Smooth muscle cell (in vitro differentiated cells): ENCODE data around the gene MAK. TPM values are rescaled to one million over a fixed set of nuclear protein-coding genes. Genes with fewer than 3 reads are reported as not detected.

ENCODE experiments used
- DNase-seq: peaks from one replicate; lab custom pipeline; 2025; ENCODE audit not compliant: unreplicated experiment; lab: John Stamatoyannopoulos, UW
- H2AFZ ChIP-seq: fragments of 200-600 bp; sonication (generic); 2 replicates; pipeline ENCODE4 v1.6.0; 2016; ENCODE audit warnings: antibody characterized with exemption, low read depth, mild to moderate bottlenecking
- H3F3A ChIP-seq: fragments of 200-600 bp; sonication (generic); 2 replicates; pipeline ENCODE4 v1.6.0; 2017; ENCODE audit warnings: antibody characterized with exemption, low read depth
- H3K27ac ChIP-seq: fragments of 200-600 bp; sonication (generic); 2 replicates; pipeline ENCODE4 v1.5.1; 2016; ENCODE audit warnings: low read depth, mild to moderate bottlenecking
- H3K27me3 ChIP-seq: fragments of 200-600 bp; sonication (generic); 2 replicates; pipeline ENCODE4 v1.6.1; 2016; ENCODE audit warnings: low read depth, mild to moderate bottlenecking
- H3K36me3 ChIP-seq: fragments of 200-600 bp; sonication (generic); 2 replicates; pipeline ENCODE4 v1.5.1; 2016; ENCODE audit warnings: low read depth
- H3K4me1 ChIP-seq: fragments of 200-600 bp; sonication (generic); 2 replicates; pipeline ENCODE4 v1.5.1; 2016; ENCODE audit warnings: low read depth
- H3K4me2 ChIP-seq: fragments of 200-600 bp; sonication (generic); 2 replicates; pipeline ENCODE4 v1.6.0; 2016; ENCODE audit warnings: mild to moderate bottlenecking
- H3K4me3 ChIP-seq: fragments of 200-600 bp; sonication (generic); 2 replicates; pipeline ENCODE4 v1.5.1; 2016; ENCODE audit warnings: mild to moderate bottlenecking
- H3K79me2 ChIP-seq: fragments of 200-600 bp; sonication (generic); 2 replicates; pipeline ENCODE4 v1.6.0; 2016; ENCODE audit warnings: low read depth, mild to moderate bottlenecking
- H3K9ac ChIP-seq: fragments of 200-600 bp; sonication (generic); 2 replicates; pipeline ENCODE4 v1.6.0; 2016; ENCODE audit warnings: low read depth
- H3K9me3 ChIP-seq: fragments of 200-600 bp; sonication (generic); replicated peaks from 2 replicates; pipeline ENCODE4 v1.5.1; 2016; ENCODE audit warnings: low read depth
- H4K20me1 ChIP-seq: fragments of 200-600 bp; sonication (generic); 2 replicates; pipeline ENCODE4 v1.6.0; 2016; ENCODE audit warnings: low read depth
- CTCF ChIP-seq: fragments of 200-600 bp; sonication (generic); IDR thresholded peaks from 2 replicates; pipeline ENCODE4 v1.5.1; 2017; ENCODE audit warnings: borderline replicate concordance, mild to moderate bottlenecking, antibody characterized with exemption; ENCODE audit not compliant: insufficient read depth, poor library complexity, severe bottlenecking
- WGBS: methylation state at CpG from one replicate; pipeline ENCODE4 v1.1.7; 2016; ENCODE audit warnings: low lambda C conversion rate; 5-methylcytosine and 5-hydroxymethylcytosine counted together
- polyA plus RNA-seq: library from polyadenylated mRNA; unstranded; fragments of >200 nt; fragmentation: Nextera tagmentation; extraction: Ambion mirVana; gene quantifications from 2 replicates; pipeline ENCODE4 v1.2.1, GENCODE V29; 2016
- total RNA-seq: library from RNA; depleted of rRNA; stranded (reverse); fragments of >200 nt; gene quantifications from 2 replicates; pipeline ENCODE4 v1.2.3, GENCODE V29; 2014

MAK gene
- total and polyA plus RNA-seq, 2 experiments from 2014 or later, result 0.07 TPM; not detected in 1

- Histone ChIP-seq H3K36me3 (no peaks in the 10 kb centered on the region), H3K4me2 (no peak overlapping the region), H3K27me3 (peaks cover 29% of the 10 kb centered on the region), H3K79me2 (no peaks in the 10 kb centered on the region), H2AFZ (no peak overlapping the region), H3F3A (no peaks in the 10 kb centered on the region), H3K9me3 (no peaks in the 10 kb centered on the region), H3K27ac (no peak overlapping the region), H3K4me1 (no peaks in the 10 kb centered on the region), H3K9ac (no peak overlapping the region), H3K4me3 (no peak overlapping the region), H4K20me1 (no peaks in the 10 kb centered on the region)
- DNase-seq, result no peak
- no peak for TF ChIP-seq CTCF
These were observed 5.2 kb upstream of the MAK start for GRCh38 chr6:10843554-10843953.

- Histone ChIP-seq H3K27me3 (peaks cover 42% of the 10 kb centered on the region), H4K20me1 (no peaks in the 10 kb centered on the region), H3K4me1 (peaks cover 14% of the 10 kb centered on the region), H3K9ac (no peak overlapping the region), H3K4me3 (peak overlapping the region; percentile 74), H2AFZ (peak overlapping the region; percentile 77), H3K9me3 (no peaks in the 10 kb centered on the region), H3K36me3 (no peaks in the 10 kb centered on the region), H3K27ac (no peak overlapping the region), H3K4me2 (peak overlapping the region; percentile 99), H3F3A (no peaks in the 10 kb centered on the region), H3K79me2 (no peaks in the 10 kb centered on the region)
- no peak for DNase-seq
- WGBS, result 70% methylated on average over 8 of the region's 8 CpGs
- no peak for TF ChIP-seq CTCF
These were observed 525 bp upstream of the MAK start for GRCh38 chr6:10838794-10839333.

- peaks cover 40% of the 10 kb centered on the region for H3K27me3 ChIP-seq
- no peak for DNase-seq
- H3K36me3 ChIP-seq, result no peaks in the 10 kb centered on the region
- TF ChIP-seq CTCF, result no peak
- peaks cover 14% of the 10 kb centered on the region for H3K4me1 ChIP-seq
- peak overlapping the region; percentile 77 for H2AFZ ChIP-seq
- H3K27ac ChIP-seq, result peak overlapping the region; percentile 57
- peak overlapping the region; percentile 94 for H3K9ac ChIP-seq
- no peaks in the 10 kb centered on the region for H4K20me1 ChIP-seq
- H3F3A ChIP-seq, result no peaks in the 10 kb centered on the region
- H3K79me2 ChIP-seq, result no peaks in the 10 kb centered on the region
- under 1% methylated on average over 22 of the region's 22 CpGs for WGBS
- no peaks in the 10 kb centered on the region for H3K9me3 ChIP-seq
- peak overlapping the region; percentile 99 for H3K4me2 ChIP-seq
- peak overlapping the region; percentile 74 for H3K4me3 ChIP-seq
These were observed 731 bp downstream of the MAK start for GRCh38 chr6:10837622-10837994.

- Histone ChIP-seq H3K9ac (peak overlapping the region; percentile 94), H3K36me3 (no peaks in the 10 kb centered on the region), H3K4me1 (peaks cover 14% of the 10 kb centered on the region), H3K27ac (peak overlapping the region; percentile 57), H2AFZ (peak overlapping the region; percentile 77), H3F3A (no peaks in the 10 kb centered on the region), H3K4me3 (peak overlapping the region; percentile 74), H3K9me3 (no peaks in the 10 kb centered on the region), H4K20me1 (no peaks in the 10 kb centered on the region), H3K27me3 (peaks cover 35% of the 10 kb centered on the region), H3K4me2 (peak overlapping the region; percentile 99), H3K79me2 (no peaks in the 10 kb centered on the region)
- DNase-seq, result no peak
- no peak for TF ChIP-seq CTCF
- WGBS, result 2% methylated on average over 20 of the region's 20 CpGs
These were observed 1.2 kb downstream of the MAK start for GRCh38 chr6:10837009-10837621.
